GM19468 (cell line): ENCODE results near the gene AHRR.

ENCODE experiments used
- ATAC-seq: cut with Tn5 transposase; IDR thresholded peaks from one replicate; pipeline ENCODE4 v1.9.1; 2021; ENCODE audit warnings: mild to moderate bottlenecking, moderate library complexity, moderate number of reproducible peaks; ENCODE audit not compliant: unreplicated experiment; ENCODE audit errors: extremely low read depth

The AHRR gene

GRCh38 chr5:318341-318897 lies 3.1 kb upstream of the AHRR start:
- ATAC-seq = no peak

DNA sequence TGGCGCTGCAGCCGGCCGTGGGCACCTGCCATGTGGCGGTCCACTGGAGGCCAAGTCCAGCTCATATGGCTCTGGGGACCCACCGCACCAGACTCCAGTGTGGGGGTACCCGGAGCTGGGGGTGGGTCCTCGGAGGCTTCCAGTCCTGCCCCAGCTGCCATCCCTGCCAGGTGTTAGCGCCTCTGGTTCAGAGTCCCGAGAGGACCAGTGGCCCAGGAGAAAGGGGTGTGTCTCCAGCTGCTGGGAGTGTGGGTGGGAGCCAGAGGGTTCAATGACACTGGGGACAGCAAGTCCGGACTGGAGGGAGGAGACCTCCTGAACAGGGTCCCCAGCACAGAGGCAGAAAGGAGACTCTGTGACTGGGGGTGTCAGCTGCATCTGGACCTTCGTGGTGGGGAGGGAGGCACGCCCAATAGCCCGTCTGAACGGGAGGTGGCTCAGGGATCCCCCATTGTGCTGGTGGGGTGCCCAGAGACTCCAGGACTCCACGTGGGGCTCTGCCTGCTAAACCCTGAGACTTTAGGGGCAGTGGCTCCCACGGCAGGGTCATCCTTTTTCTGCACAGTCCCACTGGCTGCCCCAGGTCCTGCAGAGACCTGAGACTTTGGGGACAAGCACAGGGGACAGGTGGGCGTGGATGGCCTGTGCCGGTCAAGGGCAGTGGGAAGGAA lies 2.4 kb upstream of the AHRR start:
- no peak for ATAC-seq

GRCh38 chr5:320524-321229 lies 837 bp upstream of the AHRR start:
- no peak for ATAC-seq

DNA sequence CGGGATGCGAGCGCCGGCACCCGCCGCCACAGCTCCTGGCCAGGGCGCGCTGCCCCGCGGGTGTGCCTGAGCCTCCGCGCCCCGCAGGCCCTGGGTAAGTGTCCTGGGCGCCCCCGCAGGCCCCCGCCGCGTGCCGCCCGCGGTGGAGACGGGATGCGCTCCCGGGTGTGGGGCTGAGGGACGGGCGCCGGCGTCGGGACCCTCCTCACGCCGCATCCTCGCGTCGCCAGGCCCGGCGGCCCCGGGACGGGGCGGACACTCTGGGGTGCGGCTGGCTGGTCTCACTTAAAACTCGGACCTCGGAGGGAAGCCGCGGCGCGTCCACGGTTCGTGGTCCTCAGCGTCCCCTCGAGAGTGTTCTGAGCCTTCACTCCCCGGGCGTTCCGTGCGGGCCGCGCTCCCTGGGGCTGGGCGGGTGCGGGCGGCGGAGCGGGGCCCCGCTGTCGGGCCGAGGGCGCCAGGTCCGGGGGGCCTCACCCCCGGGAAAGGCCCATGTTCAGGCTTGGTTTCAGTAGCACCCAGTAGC lies 275 bp downstream of the AHRR start:
- no peak for ATAC-seq

- ATAC-seq = no peak
These were observed 897 bp downstream of the AHRR start for GRCh38 chr5:322281-322941.

- ATAC-seq = no peak
These were observed 1.7 kb downstream of the AHRR start for GRCh38 chr5:322942-323879.

DNA sequence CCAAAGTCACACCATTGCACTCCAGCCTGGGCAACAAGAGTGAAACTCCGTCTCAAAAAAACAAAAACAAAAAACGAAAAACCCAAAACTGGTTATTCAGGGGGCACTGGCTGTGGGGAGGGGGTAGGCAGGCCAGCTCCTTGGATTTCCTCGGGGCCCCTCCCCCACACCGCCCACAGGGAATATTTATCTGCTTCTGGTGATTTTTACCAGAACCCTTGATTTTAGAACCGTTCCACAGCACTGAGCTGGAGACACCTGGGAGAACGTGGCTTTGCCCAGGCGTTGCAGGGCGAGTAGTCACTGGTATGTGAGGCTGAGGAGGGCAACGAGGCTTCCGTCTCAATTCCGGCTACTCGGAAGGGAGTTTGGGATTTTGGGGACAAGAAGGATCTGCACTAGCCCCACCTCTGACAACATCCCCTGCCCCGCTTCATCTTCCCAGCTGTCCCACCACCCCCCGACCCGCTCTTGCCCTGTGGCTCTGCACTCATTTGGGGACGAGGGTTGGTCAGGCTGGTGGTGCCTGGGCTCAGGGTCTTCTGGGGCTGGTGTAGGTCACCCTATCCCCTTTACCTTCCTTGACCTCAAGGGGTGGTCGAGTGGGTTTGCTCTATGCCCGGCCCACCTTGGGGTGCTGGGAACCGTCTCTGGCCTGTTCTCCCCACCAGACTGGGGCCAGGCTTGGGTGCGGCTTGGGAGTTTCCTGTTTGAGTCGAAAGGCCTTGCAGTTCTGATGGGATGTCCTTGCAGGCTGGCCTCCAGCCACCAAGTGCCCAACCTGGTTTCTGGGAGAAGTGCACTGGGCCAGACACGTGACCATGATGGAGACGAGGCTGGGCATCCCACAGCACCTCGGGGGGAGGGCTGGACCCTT lies 3.5 kb downstream of the AHRR start:
- ATAC-seq = no peak

- no peak for ATAC-seq
These were observed 4.6 kb downstream of the AHRR start for GRCh38 chr5:326109-326508.

GRCh38 chr5:329121-329735 lies 7.7 kb downstream of the AHRR start:
- ATAC-seq = no peak

DNA sequence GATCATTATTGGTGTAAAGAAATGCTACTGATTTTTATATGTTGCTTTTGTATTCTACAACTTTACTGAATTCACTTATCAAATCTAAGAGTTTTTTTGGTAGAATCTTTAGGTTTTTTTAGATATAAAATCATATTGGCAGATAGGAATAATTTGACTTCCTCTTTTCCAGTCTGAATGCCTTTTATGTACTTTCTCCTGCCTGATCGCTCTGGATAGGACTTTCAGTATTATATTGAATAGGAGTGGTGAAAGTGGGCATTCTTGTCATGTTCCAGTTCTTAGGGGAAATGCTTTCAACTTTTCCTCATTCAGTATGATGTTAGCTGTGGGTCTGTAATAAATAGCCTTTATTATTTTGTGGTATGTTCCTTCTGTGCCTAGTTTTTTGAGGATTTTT lies 8.3 kb downstream of the AHRR start:
- no peak for ATAC-seq

DNA sequence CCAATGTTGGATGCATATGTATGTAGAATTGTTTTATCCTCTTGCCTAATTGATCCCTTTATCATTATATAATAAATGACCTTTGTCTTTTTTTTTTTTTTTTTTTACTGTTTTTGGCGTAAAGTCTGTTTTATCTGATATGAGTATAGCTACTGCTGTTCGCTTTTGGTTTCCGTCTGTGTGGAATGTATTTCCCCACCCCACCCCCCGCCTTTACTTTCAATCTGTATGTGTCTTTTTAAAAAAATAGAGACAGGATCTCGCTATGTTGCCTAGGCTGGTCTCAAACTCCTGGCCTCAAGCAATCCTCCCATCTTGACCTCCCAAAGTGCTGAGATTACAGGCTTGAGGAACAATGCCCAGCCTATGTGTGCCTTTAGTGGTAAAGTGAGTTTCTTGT lies 11.3 kb downstream of the AHRR start:
- ATAC-seq = no peak

- no peak for ATAC-seq
These were observed 12.4 kb downstream of the AHRR start for GRCh38 chr5:333945-334344.

GRCh38 chr5:334903-335739 lies 13.6 kb downstream of the AHRR start:
- ATAC-seq = no peak

DNA sequence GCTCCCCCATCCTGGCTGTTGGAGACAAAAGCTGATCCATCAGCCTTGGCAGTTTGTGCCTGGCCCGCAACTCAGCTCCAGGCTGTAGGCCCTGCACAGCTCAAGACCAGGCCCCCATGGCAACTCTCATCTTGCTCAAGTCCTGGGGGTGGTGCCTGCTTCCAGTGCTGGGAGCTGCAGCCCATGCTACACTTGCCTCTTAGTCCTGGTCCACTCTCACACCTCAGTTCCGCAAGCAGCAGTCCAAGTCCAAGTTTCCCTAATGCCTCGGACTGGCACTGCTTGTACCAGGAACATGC lies 14.2 kb downstream of the AHRR start:
- no peak for ATAC-seq

- no peak for ATAC-seq
These were observed 16.1 kb downstream of the AHRR start for GRCh38 chr5:337563-338130.

DNA sequence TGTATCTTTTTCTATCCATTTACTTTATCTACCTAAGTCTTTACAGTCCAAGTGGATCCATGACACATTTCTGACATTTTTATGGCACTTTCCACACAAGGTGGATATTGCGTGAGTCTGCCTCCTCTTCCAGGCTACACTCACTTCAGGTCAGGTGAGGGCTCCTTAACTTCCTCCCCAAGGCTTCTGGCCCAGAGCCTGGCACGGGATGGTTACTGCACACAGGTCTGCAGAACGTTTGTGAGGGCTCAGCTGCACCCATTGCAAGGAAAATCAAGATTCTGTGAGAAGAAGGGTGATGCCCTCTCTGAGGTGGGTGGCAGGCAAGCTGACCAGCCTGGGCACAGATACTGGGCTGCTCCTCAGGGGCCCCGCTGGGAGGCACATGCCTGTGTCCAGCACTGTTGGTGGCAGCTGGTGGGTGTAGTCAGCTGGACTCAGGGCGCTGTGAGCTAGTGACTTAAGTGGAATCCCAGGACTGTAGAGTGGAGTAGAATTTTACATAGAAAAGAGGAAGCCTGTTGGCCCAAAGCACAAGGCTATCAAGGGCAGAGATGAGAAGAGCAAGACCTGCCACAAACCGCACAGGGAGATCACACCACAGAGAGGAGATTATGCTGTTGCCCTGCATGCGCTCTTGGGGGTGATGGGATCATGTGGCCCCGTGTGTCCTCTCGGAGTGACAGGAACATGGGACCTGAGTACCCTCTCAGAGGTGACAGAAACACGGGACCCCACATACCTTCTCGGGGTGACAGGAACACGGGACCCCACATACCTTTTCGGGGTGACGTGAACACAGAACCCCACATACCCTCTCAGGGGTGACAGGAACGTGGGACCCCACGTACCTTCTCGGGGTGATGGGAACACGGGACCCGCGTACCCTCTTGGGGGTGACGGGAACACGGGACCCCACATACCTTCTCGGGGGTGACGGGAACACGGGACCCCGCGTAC lies 21.3 kb downstream of the AHRR start:
- ATAC-seq = no peak
